ENCODE results near the gene MRAP2. TPM values are rescaled to one million over a fixed set of nuclear protein-coding genes. Genes with fewer than 3 reads are reported as not detected.
A peak's percentile ranks its signal among the peaks of the same experiment; 100 is the strongest.
"Not testable (repeated sequence)": the region's sequence is repeated elsewhere in the genome, so short reads cannot be mapped to it uniquely, and the experiment has no call there.

Gene MRAP2
- polyA plus RNA-seq, 4 donors: 3.5 to 17.7 (median 4.8) TPM

DNA sequence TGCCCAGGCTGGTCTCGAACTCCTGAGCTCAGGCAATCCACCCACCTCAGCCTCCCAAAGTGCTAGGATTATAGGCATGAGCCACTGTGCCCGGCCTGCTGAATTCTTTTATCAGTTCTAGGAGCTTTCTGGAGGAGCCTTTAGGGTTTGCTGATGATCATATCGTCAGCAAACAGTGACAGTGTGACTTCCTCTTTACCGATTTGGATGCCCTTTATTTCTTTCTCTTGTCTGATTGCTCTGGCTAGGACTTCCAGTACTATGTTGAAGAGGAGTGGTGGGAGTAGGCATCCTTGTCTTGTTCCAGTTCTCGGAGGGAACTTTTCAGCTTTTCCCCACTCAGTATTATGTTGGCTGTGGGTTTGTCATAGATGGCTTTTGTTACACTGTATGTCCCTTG, 35.3 kb downstream of the MRAP2 start:
- not testable (repeated sequence) for DNase-seq (ENCODE audit: low read depth in 4 of 4, low spot score in 3 of 4)

DNA sequence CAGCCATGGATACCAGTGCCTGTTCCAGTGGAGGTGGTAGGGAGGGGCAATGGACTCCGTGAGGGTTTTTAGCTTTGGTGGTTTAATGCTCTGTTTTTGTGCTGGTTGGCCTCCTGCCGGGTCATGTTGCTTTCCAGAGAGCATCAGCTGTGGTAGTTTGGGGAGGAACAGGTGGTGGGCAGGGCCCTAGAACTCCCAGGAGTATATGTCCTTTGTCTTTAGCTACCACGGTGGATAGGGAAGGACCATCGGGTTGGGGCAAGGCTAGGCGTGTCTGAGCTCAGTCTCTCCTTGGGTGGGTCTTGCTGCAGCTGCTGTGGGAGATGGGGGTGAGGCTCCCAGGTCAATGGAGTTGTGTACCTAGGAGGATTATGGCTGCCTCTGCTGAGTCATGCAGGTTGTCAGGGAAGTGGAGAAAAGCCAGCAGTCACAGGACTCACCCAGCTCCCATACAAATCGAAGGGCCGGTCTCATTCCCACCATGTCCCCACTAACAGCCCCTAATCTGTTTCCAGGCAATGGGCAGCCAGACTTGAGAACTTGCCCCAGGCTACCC, 38.9 kb downstream of the MRAP2 start:
- DNase-seq (ENCODE audit: low read depth in 4 of 4, low spot score in 3 of 4): no peak

DNA sequence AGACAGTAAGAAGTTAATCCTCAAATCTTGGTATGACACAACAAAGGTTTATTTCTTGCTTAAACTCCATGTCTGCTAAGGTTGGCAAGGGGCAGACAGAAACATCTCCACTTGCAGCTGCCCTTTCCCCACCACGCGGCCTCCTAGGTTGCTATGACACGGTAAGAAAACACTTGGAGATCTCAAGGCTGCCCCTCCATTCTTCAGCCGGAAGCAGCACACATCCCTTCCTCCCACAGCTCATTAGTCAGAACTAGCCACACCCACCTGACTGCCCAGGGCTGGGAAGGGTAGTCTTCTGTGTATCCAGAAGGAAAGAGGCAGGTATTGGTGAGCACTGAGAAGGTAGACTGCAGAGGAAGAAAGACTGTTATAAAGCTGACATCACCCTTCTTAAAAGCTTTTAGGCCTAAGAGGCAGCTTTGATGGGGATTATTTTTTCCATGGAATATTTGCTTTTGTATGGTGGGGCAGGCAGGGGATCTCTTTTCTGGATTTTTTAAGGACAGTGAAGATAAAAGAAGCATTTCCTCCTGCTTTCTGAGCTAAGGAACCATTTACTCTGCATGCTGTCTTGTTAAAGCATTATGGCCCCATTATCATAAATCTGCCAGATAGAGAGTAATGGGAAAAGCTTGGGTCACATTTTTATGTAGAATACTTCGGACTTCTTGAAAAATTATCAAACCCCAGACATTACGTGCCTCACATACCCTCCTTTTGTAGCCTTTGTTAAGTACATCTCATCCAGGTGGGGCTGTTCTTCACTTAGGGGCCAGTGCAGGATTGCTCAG, 41.6 kb downstream of the MRAP2 start:
- peak in 2 of 4 donors; percentile 14 for DNase-seq (ENCODE audit: low read depth in 4 of 4, low spot score in 3 of 4)

DNA sequence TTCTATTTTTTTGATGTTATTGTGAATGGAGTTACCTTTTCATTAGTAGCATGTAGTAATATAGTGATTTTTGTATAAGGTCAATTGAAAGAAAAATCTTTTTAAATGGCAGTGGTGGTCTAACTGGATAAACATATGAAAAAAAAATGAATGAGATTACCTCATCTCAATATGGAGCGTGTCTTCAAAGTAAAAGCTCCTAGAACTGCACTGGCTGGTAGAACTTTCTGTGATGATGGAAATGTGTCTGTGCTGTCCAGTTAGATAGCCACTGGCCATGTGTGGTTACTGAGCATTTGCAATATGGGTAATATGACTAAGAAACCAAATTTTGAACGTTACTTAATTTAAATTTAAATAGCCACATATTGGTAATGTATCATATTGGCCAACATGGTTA, 44.1 kb downstream of the MRAP2 start:
- no peak for DNase-seq (ENCODE audit: low read depth in 4 of 4, low spot score in 3 of 4)

DNA sequence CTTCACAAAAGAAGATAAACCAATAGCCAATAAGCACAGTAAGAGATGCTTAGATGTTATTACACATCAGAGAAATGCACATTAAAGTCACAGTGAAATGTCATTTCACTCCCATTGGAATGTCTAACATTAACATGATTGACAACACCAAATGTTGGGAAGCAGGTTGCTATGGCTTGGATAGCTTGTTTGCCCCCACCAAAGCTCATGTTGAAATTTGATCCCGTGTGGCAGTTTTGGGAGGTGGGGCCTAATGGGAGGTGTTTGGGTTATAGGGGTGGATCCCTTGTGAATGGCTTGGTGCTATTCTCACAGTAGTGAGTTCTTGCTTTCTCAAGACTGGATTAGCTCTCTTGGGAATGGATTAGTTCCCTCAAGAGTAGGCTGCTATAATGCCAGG, 44.8 kb downstream of the MRAP2 start:
- no peak for DNase-seq (ENCODE audit: low read depth in 4 of 4, low spot score in 3 of 4)

DNA sequence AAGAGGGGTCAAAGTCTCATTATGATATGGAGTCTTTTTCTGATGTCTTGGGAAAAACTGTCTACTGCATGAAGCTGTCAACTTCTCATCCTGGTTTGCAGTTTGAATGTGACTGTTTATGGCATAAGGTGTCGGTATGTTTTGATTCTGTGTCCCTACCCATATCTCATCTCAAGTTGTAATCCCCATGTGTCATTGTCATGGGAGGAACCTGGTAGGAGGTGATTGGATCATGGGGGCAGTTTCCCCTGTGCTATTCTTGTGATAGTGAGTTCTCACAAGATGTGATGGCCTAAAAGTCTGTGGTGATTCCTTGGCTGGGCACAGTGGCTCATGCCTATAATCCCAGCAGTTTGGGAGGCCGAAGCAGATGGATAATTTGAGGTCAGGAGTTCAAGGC, 47.6 kb downstream of the MRAP2 start:
- no peak for DNase-seq (ENCODE audit: low read depth in 4 of 4, low spot score in 3 of 4)

DNA sequence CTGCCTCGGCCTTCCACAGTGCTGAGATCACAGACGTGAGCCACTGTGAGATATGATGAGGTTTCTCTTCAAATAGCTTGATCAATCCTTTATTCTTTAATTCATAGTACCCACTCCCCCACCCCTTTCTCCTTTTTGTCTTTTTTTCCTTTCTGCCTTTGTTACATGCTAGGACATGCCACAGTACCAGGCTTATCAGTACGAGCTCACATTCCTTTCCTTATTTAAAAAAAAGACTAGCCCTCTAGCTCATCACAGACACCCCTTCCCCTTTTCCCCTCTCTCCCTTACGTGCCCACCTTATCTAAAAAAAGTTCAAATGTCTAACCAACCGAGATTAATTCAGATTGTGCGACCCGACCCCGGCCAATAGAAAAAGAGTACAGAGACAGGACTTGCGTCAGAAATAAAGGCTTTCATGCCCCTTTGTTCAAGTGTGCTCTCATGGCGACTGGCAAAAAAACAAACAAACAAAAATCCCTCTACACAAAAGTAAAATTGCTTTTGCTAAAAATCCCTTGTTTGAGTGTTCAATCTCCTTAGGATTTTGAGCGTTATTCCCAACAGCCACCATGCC, 49.2 kb downstream of the MRAP2 start:
- DNase-seq (ENCODE audit: low read depth in 4 of 4, low spot score in 3 of 4): no peak

DNA sequence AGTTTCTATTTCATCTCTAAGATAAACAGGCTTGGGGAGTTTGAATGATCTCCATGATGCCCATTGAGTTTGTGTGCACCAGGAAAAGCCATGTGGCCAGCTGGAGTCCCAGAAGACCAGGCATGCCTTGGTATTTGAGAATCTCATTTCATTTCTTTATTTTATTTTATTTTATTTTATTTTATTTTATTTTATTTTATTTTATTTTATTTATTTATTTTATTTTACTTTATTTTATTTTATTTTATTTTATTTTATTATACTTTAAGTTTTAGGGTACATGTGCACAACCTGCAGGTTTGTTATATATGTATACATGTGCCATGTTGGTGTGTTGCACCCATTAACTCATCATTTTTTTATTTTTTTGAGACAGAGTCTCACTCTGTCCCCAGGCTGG, 51.1 kb downstream of the MRAP2 start:
- not testable (repeated sequence) for DNase-seq (ENCODE audit: low read depth in 4 of 4, low spot score in 3 of 4)

DNA sequence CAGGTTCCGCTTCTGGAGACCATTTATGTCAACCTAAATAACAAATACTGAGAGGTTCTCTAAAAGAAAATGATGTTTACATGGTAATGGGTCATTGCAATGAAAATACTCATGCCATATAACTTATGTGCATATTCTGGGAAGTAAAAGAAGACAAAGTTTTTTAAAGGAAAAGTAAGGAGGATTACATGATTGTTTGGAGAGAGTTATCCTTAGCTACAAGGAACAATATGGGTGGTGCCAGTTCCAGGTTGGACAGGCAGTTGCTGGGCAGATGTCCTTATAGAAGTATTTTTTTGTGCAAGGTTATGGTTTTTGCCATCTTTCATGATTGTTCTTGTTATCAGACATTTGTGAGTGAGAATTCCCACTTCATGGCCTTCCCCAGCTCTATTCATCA, 52.5 kb downstream of the MRAP2 start:
- DNase-seq (ENCODE audit: low read depth in 4 of 4, low spot score in 3 of 4): no peak

DNA sequence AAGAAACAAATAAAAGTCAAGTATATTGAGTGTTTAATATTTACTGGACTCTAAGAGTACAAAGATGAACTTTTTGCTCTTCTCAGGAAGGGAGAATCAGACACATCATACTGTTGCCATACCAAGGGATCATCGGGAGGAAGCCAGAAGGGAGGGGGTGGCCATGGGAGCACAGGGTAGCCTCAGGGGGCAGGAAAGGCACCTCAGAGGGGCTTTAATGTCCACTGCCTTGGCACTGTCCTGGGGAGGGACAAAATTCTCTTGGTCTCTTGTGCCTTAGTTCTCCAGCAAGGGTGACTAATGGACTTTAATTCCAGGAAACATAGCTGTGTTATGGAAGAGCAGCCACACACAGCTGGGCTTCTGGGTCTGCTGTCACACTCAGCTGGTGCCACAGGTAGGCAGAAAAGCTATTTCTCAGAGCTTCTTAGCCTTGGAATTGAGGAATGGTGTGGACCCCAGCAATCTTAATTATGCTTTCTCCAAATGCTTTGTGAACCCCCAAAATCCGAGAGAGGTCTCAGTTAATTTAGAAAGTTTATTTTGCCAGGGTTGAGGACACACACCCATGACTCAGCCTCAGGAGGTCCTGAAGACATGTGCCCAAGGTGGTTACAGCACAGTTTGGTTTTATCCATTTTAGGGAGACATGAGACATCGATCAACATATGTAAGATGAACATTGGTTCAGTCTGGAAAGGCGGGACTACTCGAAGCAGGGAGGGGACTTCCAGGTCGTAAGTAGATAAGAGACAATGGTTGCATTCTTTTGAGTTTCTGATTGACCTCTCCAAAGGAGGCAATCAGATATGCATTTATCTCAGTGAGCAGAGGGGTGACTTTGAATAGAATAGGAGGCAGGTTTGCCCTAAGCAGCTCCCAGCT, 53.2 kb downstream of the MRAP2 start:
- no peak for DNase-seq (ENCODE audit: low read depth in 4 of 4, low spot score in 3 of 4)

DNA sequence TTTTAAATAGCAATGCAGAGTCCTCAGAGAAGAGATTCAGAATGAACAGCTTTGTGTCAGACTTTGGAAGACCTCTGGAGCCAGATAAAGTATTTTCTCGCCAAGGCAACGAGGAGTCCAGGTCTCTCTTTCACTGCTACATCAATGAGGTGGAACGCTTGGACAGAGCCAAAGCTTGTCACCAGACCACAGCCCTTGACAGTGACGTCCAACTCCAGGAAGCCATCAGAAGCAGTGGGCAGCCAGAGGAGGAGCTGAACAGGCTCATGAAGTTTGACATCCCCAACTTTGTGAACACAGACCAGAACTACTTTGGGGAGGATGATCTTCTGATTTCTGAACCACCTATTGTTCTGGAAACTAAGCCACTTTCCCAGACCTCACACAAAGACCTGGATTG, 55.5 kb downstream of the MRAP2 start:
- DNase-seq (ENCODE audit: low read depth in 4 of 4, low spot score in 3 of 4): no peak

DNA sequence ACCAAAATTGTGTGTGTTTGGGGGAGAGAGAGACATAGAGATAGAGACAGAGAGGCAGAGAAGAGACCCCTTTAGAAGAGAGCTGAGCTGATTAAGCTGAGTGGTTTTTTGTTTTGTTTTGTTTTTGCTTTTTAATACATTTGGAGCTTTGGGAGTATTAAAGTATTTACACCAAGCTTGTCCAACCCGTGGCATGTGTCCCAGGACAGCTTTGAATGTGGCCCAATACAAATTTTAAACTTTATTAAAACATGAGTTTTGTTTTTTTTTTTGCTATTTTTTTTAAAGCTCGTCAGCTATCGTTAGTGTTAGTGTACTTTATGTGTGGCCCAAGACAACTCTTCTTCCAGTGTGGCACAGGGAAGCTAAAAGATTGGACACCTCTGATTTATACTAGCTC, 56.0 kb downstream of the MRAP2 start:
- DNase-seq (ENCODE audit: low read depth in 4 of 4, low spot score in 3 of 4): no peak

DNA sequence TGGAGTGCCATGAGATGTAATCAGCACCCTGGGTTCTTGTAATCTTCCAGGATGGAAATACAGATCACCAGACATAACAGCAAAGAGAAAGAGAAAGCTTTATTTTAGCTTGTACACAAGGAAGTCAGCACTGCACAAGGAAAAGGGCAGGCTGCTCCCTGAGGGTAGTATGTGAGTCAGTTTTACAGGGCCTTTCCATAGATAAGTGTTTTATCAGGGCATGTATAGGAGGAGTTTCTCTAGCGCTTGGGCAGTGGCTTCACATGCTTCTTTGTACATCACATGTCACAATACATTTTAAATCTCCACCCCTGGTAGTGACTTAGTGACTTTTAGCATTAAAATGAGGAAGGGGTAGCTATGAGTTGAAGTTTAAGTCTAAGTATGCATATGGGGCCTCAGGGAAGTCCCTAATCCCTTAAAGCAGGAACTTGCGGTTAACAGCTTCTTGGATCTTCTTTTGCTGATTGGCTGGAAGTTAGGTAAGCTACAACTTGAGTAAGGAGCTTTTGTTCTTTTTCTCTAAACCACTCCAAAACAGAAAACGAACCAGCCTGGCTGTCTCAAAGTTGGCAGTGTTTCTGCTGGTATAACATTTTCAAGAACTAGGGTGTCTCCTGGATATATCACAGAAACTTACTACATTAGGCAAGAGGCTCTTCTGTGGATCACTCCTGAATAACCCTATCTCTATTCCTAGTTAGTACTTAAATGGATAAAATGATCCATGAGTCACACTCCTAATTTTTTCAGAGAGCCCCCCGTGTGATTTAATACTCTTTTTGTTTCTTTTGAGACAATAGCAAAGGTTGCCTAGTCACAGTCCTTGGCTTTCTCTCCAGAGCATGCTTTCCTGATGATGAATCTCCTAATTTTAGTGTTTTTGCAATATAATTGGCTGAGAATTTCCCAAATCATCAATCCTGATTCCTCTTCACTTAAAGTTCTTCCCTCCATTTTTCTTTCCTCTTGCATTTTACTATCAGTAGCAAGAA, 60.2 kb downstream of the MRAP2 start:
- DNase-seq (ENCODE audit: low read depth in 4 of 4, low spot score in 3 of 4): no peak

DNA sequence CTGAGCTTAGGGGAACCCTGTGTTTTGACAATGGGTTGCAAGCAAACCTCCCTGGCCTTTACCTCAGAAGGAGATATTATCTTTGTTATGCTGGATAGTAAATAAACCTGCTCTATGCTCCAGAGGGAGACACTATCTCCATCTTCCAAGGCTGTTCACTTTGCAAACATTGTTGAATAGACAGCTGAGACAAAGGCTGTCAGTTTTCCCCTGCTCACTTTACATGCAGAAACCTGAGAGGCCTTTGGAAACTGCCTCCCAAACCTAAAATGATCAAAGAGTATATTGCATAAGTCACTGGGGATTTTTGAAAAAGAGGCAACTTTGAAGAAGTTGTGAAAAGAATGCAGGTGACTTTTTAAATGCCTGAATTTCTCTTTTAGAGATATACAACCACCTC, 61.6 kb downstream of the MRAP2 start:
- no peak for DNase-seq (ENCODE audit: low read depth in 4 of 4, low spot score in 3 of 4)

DNA sequence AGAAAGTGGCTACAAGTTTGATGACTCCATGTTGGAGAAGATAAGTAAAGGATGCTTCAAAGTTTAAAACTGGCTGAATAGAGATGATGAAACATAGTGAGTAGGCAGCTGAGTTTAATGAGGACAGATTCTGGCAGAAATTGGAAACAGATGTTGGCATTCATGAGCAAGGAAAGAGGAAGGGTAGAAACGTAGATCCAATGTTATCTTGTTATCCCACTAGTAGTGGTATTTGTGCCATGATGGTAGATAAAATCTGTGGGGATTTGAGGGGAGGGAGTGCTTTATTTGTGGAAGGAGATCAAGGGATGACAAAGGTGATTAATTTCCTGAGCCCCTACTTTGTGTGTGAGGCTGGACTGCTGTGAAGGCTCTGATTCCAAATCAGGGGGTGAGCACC, 69.5 kb downstream of the MRAP2 start:
- no peak for DNase-seq (ENCODE audit: low read depth in 4 of 4, low spot score in 3 of 4)

DNA sequence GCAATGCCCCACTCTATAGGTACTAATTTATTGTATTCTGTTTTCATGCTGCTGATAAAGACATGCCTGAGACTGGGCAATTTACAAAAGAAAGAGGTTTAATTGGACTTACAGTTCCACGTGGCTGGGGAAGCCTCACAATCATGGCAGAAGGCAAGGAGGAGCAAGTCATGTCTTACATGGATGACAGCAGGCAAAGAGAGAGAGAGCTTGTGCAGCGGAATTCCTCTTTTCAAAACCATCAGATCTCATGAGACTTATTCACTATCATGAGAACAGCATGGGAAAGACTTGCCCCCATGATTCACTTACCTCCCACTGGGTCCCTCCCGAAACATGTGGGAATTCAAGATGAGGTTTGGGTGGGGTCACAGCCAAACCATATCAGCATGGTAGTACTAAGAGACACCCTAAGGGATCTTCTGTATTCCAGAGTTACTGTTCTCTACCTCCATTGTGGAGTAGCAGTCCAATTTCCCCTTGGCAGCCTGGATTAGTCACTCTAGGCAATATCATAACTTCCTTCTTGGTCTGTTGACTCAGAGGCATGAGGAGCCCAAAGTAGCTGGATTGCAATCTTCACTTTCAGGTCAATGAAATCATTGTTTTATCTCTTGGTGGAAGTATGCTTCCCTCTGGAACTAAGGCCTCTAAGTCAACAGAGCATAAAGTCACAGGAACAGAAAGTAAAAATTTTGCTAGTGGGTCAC, 71.8 kb downstream of the MRAP2 start:
- not testable (repeated sequence) for DNase-seq (ENCODE audit: low read depth in 4 of 4, low spot score in 3 of 4)

DNA sequence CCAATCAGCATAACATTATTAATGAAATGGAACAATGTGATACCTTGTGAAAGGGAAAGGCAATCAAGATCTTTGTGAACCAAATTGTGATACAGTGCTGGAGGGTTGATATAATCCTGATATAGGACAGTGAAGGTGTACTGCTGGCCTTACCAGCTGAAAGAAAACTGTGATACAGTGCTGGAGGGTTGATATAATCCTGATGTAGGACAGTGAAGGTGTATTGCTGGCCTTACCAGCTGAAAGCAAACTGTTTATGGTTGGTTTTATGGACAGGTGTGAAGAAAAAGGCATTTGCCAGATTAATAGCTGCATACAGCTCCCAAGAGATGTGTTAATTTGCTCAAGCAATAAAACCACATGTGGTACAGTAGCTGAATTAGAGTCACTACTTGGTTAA, 73.9 kb downstream of the MRAP2 start:
- no peak for DNase-seq (ENCODE audit: low read depth in 4 of 4, low spot score in 3 of 4)

DNA sequence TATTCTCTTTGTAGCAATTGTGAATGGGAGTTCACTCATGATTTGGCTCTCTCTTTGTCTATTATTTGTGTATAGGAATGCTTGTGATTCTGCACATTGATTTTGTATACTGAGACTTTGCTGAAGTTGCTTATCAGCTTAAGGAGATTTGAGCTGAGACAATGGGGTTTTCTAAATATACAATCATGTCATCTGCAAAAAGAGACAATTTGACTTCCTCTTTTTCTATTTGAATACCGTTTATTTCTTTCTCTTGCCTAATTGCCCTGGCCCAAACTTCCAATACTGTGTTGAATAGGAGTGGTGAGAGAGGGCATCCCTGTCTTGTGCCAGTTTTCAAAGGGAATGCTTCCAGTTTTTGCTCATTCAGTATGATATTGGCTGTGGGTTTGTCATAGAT, 77.8 kb downstream of the MRAP2 start:
- DNase-seq (ENCODE audit: low read depth in 4 of 4, low spot score in 3 of 4): not testable (repeated sequence)

DNA sequence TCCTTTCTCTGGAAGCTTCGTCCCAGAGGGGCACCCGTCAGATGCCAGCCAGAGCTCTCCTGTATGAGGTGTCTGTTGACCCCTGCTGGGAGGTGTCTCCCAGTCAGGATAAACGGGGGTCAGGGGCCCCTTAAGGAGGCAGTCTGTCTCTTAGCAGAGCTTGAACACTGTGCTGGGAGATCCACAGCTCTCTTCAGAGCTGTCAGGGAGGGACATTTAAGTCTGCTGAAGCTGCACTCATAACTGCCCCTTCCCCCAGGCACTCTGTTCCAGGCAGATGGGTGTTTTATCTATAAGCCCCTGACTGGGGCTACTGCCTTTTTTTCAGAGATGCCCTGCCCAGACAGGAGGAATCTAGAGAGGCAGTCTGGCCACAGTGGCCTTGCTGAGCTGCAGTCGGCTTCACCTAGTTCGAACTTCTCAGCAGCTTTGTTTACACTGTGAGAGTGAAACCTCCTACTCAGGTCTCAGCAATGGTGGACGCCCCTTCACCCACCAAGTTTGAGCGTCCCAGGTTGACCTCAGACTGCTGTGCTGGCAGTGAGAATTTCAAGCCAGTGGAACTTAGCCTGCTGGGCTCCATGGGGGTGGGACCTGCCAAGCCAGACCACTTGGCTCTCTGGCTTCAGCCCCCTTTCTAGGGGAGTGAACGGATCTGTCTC, 81.5 kb downstream of the MRAP2 start:
- DNase-seq (ENCODE audit: low read depth in 4 of 4, low spot score in 3 of 4): not testable (repeated sequence)

Measured in left renal pelvis (tissue), 4 donors.